ENCODE results near the gene ZBTB7C. TPM values are rescaled to one million over a fixed set of nuclear protein-coding genes. Genes with fewer than 3 reads are reported as not detected.
A peak's percentile ranks its signal among the peaks of the same experiment; 100 is the strongest.

ZBTB7C gene
- total and polyA plus RNA-seq, 2 of the 8 experiments (the other 6 are each of a cell fraction or from before 2014, with no cell fraction given): 0.15 to 0.45 TPM

- Histone ChIP-seq H3K9me3 (ENCODE audit: insufficient read depth in 2 of 2, low read depth in 1 of 2, low read length in 1 of 2) (no peaks in the 10 kb centered on the region; a peak in 1 of 4 replicates), H3K18ac (ENCODE audit: extremely low read depth, low read length) (no peak overlapping the region), H3K27ac (ENCODE audit: low read depth, low read length) (no peak overlapping the region), H3K56ac (replicated peaks; ENCODE audit: insufficient read length, low read depth, low read length) (no peak overlapping the region), H3K14ac (ENCODE audit: insufficient read length) (no peak overlapping the region), H3K79me1 (ENCODE audit: low read depth, low read length) (no peaks in the 10 kb centered on the region), H2BK15ac (ENCODE audit: low read length) (no peak overlapping the region), H4K20me1 (replicated peaks in 1 of 2; ENCODE audit: control insufficient read depth in 1 of 2, insufficient read depth in 2 of 2, low read length in 2 of 2) (no peaks in the 10 kb centered on the region), H3K79me2 (ENCODE audit: control insufficient read depth in 1 of 2, insufficient read depth in 2 of 2, low read length in 2 of 2) (no peaks in the 10 kb centered on the region), H3K4me1 (replicated peaks in 1 of 4; ENCODE audit: control insufficient read depth in 3 of 4, insufficient read depth in 4 of 4, low read length in 3 of 4) (no peaks in the 10 kb centered on the region), H2BK12ac (ENCODE audit: low read depth, low read length) (no peak overlapping the region), H3K36me3 (ENCODE audit: control insufficient read depth in 2 of 4, insufficient read depth in 4 of 4, low read length in 3 of 4) (no peaks in the 10 kb centered on the region), H2BK20ac (ENCODE audit: low read length) (no peak overlapping the region), H2AFZ (ENCODE audit: low read length) (no peak overlapping the region), H2BK120ac (replicated peaks; ENCODE audit: low read depth, low read length) (no peak overlapping the region), H3K4me3 (ENCODE audit: extremely low read depth in 1 of 4, insufficient read depth in 2 of 4, low read depth in 3 of 4, low read length in 4 of 4) (no peak overlapping the region), H3K4me2 (ENCODE audit: insufficient read depth in 1 of 2, low read depth in 2 of 2, low read length in 2 of 2) (no peak overlapping the region), H3K9ac (replicated peaks in 1 of 4; ENCODE audit: extremely low read depth in 1 of 4, low read depth in 3 of 4, low read length in 3 of 4) (no peak overlapping the region), H4K91ac (replicated peaks; ENCODE audit: insufficient read length, low read length) (no peak overlapping the region), H2BK5ac (ENCODE audit: low read depth, low read length) (no peak overlapping the region), H4K5ac (ENCODE audit: insufficient read length, low read depth, low read length) (no peak overlapping the region), H4K8ac (ENCODE audit: extremely low read depth, insufficient read depth, low read length) (no peak overlapping the region), H3K27me3 (replicated peaks in 1 of 4; ENCODE audit: control insufficient read depth in 3 of 4, extremely low read depth in 1 of 4, insufficient read depth in 3 of 4, low read length in 3 of 4) (no peaks in the 10 kb centered on the region), H3K4ac (replicated peaks; ENCODE audit: insufficient read length, low read depth, low read length) (no peak overlapping the region), H2AK5ac (ENCODE audit: low read depth, low read length) (no peak overlapping the region), H3K23ac (ENCODE audit: insufficient read length) (no peak overlapping the region), H3K23me2 (ENCODE audit: low read depth, low read length) (no peaks in the 10 kb centered on the region)
- peak; percentile 86 for TF ChIP-seq MAFK (IDR thresholded peaks at IDR 0.05; ENCODE audit: low read depth, low read length)
- TF ChIP-seq ATF3 (IDR thresholded peaks at IDR 0.05; ENCODE audit: insufficient read depth, low read depth, low read length): no peak
- FAIRE-seq (no peak), DNase-seq (ENCODE audit: low read depth in 1 of 2, low spot score in 2 of 2) (no peak)
- WGBS, 2 experiments (ENCODE audit: extremely low coverage in 1 of 2, insufficient coverage in 1 of 2, insufficient read length in 1 of 2, insufficient replicate concordance in 2 of 2, low coverage in 1 of 2, low lambda C conversion rate in 2 of 2, missing lambda C conversion rate in 1 of 2): 84% methylated on average over 11 of the region's 11 CpGs; no CpG with 5 or more reads in 1 of the 2 experiments
- ChIA-PET CTCF (ENCODE audit: partially characterized antibody) (interaction anchor here (1.0 to 2.1 kb wide), 6 partner anchors 11 to 187 kb away, joined by 3 to 7 read pairs (median 4); no protein-coding TSS in a partner anchor), POLR2A (ENCODE audit: partially characterized antibody) (no interaction called here)
Observed at GRCh38 chr18:48263914-48264902, 145.0 kb downstream of the ZBTB7C start.
